GM18867 (cell line): ENCODE measurements around the gene RANBP17.

Experiments used
- ATAC-seq: cut with Tn5 transposase; IDR thresholded peaks from one replicate; pipeline ENCODE4 v1.9.1; 2021; ENCODE audit warnings: mild to moderate bottlenecking, moderate library complexity; ENCODE audit not compliant: unreplicated experiment

Gene RANBP17

GRCh38 chr5:171080186-171080938 is 218.5 kb downstream of the RANBP17 start:
- ATAC-seq = no peak

GRCh38 chr5:171081319-171081718 is 219.5 kb downstream of the RANBP17 start:
- ATAC-seq = no peak

GRCh38 chr5:171092194-171092593 is 230.4 kb downstream of the RANBP17 start:
- no peak for ATAC-seq

- no peak for ATAC-seq
Measured at GRCh38 chr5:171093598-171093997, 231.8 kb downstream of the RANBP17 start.

- no peak for ATAC-seq
Measured at GRCh38 chr5:171094356-171094755, 232.5 kb downstream of the RANBP17 start.

GRCh38 chr5:171102877-171103610 is 241.2 kb downstream of the RANBP17 start:
- ATAC-seq = no peak

- ATAC-seq = no peak
Measured at GRCh38 chr5:171107669-171108068, 245.9 kb downstream of the RANBP17 start.

- no peak for ATAC-seq
Measured at GRCh38 chr5:171115519-171115918, 253.7 kb downstream of the RANBP17 start.

- ATAC-seq = no peak
Measured at GRCh38 chr5:171116719-171117118, 254.9 kb downstream of the RANBP17 start.

- no peak for ATAC-seq
Measured at GRCh38 chr5:171120986-171121622, 259.3 kb downstream of the RANBP17 start.

GRCh38 chr5:171121638-171122037 is 259.8 kb downstream of the RANBP17 start:
- ATAC-seq = no peak

GRCh38 chr5:171122372-171122771 is 260.6 kb downstream of the RANBP17 start:
- no peak for ATAC-seq

GRCh38 chr5:171123417-171123816 is 261.6 kb downstream of the RANBP17 start:
- no peak for ATAC-seq

GRCh38 chr5:171127314-171127713 is 265.5 kb downstream of the RANBP17 start:
- no peak for ATAC-seq

GRCh38 chr5:171128136-171128535 is 266.3 kb downstream of the RANBP17 start:
- no peak for ATAC-seq

GRCh38 chr5:171129308-171129707 is 267.5 kb downstream of the RANBP17 start:
- ATAC-seq = no peak

- no peak for ATAC-seq
Measured at GRCh38 chr5:171131497-171131896, 269.7 kb downstream of the RANBP17 start.

- no peak for ATAC-seq
Measured at GRCh38 chr5:171137768-171138525, 276.1 kb downstream of the RANBP17 start.

GRCh38 chr5:171139227-171139626 is 277.4 kb downstream of the RANBP17 start:
- no peak for ATAC-seq

GRCh38 chr5:171142617-171143016 is 280.8 kb downstream of the RANBP17 start:
- no peak for ATAC-seq

GRCh38 chr5:171143171-171143570 is 281.4 kb downstream of the RANBP17 start:
- no peak for ATAC-seq
